HG02623 (cell line): ENCODE measurements around the gene SSU72.
"Not testable (repeated sequence)": the region's sequence is repeated elsewhere in the genome, so short reads cannot be mapped to it uniquely, and the experiment has no call there.

Source experiments
- ATAC-seq: cut with Tn5 transposase; IDR thresholded peaks from one replicate; pipeline ENCODE4 v1.9.1; 2021; ENCODE audit warnings: moderate library complexity; ENCODE audit not compliant: unreplicated experiment

The SSU72 gene

DNA sequence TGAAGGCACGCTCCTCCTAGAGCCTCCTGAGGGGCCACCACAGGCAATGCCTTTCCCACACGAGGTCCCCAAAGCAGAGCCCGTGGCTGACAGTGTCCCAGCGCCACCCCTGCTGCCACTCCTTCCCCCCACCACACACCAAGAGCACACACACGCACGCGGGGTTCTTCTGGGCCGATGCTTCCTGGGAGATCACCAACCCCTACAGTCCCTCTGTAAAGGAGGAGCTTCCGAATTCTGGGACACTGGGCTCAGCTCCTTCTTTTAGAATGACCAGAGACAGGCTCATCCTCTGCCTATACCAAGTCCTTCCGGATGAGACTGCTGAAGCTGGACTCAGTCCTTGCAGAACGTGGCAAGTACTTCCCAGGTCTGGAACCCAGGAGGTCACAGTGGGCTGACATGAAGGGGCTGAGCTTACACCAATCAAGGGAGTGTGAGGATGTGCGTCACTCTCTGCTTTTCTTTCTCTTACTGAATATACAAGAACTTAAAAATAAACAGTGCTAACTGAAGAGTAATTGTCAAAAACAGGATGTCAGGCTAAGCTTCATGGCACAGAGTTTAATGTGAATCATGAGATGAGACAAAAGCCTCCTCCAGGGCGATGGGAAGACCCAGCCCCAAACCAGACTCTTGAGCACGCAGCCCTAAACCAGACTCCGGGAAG is 12.7 kb downstream of the SSU72 start:
- no peak for ATAC-seq

DNA sequence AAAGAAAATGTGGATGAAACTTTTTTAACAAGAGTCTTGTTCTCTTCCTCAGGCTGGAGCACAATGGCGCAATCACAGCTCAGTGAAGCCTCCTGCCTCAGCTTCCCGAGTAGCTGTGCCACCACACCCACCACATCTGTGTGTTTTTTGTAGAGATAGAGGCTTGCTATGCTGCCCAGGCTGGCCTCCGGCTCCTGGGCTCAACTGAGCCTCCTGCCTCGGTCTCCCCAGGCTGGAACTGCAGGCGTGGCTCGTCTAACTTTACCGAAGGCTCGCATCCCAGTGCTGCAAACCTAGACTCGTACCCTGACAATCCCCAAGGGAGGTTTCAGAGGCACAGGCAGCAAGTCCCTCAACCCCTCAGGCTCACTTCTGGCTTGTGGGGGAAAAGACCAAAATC is 14.5 kb downstream of the SSU72 start:
- ATAC-seq, result no peak

DNA sequence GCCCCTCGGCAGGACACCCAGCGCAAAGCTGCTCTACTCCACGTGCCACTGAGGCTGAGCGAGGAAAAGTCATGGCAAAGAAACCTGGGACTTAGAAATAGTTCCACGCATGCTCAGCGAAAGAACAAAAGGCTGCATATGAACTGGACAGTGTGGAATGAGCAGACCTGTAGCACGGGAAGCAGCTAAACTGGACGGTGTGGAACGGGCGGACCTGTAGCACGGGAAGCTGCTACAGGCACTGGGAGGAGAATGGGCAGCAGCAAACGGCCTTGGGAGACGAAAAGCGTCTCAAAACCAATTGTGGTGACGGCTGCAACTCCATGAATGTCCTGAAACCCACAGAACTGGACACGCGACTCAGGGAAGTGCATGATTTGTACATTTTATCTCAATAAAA is 15.6 kb downstream of the SSU72 start:
- no peak for ATAC-seq

DNA sequence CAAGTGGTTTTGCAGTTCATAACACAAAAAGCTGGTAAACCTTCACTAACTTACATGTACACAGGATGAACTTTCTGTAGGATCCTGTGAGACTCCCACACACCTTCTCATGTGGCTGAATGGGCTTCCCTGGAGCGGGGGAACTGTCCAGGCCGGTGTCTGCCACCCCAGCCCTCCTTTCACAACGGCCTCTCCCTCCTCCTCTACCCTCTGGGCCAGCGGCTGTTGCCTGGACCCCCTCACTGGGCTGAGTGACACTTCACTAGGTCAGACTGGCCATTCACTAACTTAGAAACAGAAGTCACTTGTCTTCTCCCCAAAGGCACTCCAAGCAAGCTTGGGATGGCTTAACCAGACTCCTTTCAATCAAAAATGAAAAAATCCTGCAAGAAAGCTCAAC is 16.1 kb downstream of the SSU72 start:
- ATAC-seq, result no peak

DNA sequence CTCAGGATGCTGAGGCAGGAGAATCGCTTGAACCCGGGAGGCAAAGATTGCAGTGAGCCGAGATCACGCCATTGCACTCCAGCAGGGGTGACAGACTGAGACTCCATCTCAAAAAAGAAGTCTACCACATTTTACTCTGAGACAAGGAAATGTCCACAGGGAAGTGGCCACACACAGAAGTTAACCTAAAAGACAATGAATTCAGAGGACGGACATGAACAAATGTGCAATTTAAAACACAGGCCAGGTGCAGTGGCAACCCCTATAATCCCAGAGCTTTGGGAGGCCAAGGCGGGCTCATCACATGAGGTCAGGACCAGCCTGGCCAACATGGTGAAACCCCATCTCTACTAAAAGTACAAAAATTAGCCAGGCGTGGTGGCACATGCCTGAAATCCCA is 17.0 kb downstream of the SSU72 start:
- not testable (repeated sequence) for ATAC-seq

DNA sequence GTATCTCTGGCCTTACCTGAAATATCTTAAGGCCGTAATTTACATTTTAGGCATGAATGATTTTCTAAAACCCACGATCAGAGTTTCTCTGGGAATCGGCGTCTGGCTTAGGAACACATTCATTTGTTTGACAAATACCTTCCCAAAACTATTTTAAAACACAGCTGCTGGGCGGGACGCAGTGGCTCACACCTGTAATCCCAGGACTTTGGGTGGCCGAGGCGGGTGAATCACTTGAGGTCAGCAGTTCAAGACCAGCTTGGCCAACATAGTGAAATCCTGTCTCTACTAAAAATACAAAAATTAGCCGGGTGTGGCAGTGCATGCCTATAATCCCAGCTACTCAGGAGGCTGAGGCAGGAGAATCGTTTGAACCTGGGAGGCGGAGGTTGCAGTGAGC is 17.7 kb downstream of the SSU72 start:
- not testable (repeated sequence) for ATAC-seq

DNA sequence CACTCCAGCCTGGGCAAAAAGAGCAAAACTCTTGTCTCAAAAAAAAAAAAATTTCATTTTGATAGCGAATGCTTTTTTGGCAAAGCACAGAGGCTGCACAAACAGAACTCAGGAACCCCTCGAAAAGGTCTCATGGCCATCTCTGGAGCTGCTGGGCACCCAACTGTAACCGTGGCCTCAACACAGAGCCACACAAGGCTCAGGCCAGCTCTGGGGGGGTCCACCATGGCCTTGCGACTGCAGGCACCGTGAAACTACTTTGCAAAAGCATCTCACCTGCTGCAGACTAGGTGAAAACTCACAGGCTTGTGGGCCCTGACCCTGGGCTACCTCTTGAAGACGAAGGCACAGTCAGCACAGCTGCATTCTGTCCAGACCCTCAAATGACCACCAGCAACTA is 18.2 kb downstream of the SSU72 start:
- ATAC-seq, result no peak

DNA sequence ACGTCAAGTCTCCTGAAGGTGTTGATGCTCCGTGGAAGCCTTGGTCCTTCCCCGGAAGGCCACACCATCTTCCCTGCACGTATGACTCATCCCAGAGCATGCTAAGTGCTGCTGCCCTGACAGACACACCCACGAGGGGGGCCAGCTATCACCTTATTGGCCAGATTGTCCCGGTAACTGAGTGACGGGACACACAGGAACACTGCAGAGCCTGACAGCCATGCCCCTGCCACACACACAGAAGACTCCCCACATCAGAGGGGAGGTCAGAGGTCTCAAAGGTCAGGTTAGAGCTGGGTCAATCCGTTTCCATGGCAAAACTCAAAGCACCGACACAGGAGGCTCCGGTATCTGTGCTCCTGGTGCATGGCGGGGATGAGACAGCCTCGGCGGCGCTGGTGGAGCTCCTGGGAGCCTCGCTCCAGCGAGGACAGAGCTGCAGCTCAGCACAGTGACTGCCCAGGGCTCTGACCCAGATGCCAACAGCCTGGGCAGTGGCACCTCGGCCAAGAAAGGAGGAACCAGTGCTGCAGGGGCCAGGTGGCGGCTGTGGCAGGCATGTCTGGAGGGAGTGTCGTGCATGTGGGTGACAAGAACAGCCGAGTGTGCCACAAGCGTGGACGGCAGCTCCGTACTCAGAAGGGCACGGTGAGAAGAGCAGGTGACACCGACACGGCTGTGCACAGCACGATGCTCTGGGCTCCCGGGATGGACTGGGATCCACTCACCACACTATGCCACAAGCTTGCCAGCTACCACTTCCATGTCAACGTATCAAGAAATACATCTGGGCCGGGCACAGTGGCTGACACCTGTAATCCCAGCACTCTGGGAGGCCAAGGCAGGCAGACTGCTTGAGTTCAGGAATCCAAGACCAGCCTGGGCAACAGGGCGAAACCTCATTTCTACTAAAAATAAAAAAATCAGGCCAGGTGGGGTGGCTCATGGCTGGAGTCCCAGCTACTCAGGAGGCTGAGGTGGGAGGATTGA is 19.4 kb downstream of the SSU72 start:
- ATAC-seq, result no peak

DNA sequence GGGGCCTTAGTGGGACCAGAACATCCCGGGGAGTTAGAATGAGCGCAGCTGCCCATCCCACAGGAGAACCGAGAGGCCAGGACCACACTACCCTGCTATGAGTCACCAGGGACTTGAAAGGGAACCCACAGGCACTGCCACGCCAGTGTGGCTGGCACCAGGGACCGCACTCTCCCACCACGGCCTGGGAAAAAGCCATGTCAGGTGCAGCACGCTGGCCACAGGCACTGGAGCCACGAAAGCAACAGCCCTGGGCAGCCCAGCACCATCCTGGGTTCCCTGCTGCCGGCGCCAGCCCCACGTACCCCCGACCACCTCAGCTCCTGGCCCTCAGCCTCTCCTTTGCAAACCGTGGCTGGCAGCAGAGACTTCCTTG is 20.1 kb downstream of the SSU72 start:
- no peak for ATAC-seq

DNA sequence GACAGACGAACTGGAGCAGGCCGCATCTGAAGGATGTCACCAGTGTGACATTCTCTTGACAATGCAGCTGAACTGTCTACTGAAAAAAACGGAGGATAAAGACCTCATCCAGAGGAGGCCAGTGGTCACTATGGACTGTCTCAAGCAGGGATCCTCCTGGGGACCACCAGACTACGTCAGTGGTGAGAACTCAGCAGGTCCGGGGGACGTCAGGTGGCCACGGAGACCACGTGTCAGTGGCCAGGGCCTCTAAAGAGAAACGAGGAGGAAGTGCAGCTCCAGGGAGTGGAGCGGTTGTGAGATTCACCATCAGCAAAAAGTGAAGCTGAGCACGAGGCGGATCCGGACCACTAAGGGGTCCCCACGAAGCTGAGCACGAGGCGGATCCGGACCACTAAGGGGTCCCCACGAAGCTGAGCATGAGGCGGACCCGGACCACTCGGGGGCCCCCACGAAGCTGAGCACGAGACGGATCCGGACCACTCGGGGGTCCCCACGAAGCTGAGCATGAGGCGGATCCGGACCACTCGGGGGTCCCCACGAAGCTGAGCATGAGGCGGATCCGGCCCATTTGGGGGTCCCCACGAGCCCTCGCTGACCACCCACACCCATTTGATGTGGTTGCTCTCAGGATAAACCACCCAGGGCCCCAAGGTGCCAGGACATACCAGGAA is 20.7 kb downstream of the SSU72 start:
- ATAC-seq, result no peak

DNA sequence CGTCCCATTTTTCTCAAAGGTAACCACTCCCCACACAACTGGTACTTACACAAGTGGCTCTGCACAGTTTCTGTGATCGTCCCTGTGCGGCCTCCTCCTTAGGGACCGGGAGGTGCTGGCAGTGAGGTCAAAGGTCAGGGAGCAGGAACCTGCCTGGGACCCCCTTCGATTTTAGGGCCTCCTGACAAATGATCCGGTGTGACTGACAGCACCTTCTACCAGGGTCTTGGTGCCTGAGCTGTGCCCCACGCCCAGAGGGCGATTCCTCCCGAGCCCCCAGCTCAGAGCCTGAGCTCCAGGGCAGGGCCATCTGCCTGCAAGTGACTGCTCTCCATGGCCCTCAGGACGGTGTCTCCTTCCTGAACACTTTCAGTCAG is 22.4 kb downstream of the SSU72 start:
- ATAC-seq, result no peak

DNA sequence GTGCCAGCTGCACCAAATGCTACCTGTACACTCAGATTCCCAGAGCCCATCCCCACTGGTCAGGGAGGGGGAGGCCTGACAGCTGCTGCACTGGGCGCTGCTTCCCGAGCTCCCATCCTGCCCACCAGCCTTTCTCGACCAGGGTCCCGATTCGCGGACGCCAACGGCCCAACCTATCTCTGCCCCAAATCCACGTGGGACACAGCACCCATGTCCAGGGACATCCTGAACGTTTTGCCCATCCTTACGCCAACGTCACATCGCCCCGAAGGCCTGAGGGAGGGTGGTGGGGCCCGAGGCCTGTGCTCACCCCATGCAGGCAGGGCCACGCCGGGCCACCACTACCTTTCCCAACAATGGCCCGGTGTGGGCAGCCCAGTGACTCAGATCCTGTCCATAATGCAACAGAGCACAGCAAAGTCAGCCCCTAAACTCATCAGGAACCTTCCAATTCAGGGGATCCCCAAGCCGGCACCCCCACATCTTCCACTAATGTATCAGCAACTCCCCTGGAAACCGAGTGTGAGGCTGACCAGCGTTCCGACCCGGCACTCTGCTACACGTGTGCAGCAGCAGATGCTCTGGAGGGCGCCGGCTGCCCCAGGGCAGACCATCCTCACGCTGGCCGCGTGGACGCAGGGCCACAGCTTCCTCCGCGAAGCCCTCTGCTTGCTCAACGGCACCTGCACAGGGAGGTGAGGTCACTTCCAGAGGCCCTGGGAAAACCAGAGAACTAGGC is 23.0 kb downstream of the SSU72 start:
- no peak for ATAC-seq

DNA sequence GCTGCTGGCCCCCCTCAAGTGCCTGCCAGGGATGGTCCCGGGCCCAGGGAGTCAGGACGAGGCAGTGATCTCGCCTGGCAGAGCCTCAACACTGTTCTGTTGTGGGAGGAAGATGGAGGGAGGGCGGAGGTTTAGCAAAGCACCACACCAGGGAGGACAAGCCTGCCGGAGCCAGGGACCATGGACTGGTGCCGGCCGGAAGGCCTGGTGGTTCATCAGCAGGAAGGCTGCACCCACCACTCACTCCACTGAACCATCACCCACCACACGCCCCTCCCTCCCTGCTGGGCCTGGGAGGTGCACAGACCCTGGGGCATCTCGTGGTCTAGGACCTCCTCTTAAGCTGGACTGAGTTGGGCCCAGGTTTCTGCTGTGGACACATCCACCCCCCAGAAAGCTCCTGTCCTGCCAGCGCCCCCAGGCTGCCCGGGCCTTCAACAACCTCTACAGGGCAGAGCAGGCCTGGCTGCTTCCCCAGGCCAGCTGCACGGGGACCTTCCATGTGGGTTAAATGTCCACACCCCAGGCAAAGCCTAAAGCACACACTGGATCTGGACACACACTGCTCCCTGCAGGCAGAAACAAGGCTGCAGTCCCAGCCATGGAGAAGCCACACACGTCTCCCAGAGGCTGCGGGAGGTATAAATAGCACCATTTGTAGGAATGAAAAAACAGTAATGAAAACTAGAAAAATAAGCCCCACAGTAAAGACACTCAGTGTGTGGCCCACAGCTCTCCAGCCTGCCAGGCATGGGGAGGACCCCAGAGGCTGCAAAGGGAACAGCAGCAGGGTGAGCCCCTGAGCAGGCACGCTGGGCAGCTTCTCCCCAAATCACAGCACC is 23.9 kb downstream of the SSU72 start:
- no peak for ATAC-seq

DNA sequence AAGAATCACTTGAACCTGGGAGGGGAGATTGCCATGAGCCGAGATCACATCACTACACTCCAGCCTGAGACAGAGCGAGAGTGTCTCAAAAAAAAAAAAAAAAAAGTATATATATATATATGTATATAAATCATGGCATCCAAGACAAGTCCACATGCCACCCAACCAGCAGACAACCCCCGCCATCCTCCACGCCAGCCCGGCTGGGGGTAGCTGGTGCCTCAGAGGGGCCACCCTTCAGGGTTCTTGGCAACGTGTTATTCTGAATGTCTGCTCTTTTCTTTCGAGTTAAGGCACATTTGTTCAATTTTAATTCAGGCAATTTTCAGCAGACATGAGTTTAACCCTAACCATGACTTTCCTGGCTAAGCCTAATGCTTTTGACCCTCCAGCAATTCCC is 24.6 kb downstream of the SSU72 start:
- ATAC-seq, result no peak

DNA sequence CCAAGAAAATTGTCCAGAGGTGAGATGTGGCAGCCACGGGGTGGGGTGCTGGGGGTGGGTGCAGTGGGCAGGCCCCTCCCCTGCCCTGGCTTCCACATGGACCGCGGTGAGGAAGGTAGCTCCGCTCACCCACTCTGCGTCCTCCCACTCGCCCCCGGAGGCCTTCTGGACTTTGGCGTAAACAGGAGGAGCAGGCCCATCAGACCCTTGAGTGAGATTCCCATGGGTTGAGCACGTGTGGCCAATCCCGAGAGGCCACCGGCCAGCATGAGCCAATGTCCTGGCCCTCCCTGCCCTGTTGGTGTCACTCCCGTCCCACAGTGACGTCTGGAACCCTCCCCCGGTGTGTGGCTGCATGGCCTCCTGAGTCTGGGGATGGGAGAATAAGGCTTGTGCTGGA is 26.1 kb downstream of the SSU72 start:
- no peak for ATAC-seq

DNA sequence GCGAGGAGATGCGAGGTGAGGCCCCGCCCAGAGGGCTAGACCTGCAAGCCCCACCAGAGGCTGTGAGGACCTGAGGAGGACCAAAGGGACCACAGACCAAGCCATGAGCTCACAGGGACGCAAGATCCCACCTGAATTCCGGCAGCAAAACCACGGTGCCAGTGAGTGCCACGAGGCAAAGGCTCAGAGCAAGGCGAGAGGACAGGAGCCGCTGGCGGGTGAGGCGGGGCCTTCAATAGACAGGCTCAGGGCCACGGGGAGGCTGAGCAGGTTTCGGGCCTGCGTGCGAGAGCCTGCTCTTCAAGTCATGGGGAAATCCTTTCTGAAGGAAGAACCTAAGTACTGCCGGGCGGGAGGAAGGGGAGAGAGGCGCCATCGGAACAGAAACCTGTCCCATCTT is 27.2 kb downstream of the SSU72 start:
- no peak for ATAC-seq

DNA sequence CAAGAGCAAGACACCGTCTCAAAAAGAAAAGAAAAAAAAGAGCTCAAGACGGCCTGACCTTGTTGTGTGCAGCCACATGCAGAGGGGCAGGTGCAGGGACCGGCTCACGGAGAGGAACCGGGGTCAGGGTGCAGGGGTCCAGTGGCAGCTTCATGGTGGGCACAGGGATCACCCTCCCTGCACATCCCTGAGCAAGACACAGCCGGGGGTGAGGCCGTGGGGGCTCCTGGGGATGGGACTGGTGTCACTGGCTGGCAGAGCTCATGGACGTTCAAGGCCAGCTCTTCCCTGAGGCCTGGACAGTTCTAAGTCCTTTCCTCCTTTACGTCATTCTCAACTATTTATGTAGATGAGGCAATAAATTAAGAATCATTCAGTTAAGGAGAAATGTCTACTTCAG is 27.7 kb downstream of the SSU72 start:
- no peak for ATAC-seq

DNA sequence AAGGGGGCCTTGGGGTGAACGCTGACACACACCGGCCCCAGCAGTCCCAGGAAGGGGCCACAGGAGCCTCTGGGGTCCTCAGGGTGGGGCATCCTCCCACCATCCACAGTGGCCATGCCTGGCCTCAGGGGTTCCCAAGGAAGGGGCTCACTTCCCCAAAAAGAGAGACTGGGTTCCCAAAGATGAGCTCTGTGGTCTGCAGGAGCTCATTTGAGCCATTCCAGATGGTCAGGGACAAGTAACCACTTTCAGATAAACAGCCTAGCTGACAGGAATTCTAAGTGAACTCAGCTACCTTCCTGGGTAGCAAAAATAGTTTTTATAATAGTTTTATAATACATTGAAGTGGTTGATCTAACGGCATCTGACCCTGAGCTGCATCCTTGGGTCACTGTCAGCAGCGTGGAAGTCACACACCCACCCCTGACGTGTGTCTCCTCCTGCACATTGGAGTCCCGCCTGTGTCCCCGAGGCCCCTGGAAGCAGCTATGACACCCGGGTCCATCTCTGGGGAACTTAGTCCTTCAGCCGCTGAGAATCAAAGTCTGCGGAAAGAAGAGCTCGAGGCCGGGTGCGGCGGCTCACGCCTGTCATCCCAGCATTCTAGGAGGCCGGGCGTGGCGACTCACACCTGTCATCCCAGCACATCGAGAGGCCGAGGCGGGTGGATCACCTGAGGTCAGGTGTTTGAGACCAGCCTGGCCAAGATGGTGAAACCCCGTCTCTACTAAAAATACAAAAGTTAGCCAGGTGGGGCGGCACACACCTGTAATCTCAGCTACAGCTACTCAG is 28.5 kb downstream of the SSU72 start:
- ATAC-seq, result no peak

DNA sequence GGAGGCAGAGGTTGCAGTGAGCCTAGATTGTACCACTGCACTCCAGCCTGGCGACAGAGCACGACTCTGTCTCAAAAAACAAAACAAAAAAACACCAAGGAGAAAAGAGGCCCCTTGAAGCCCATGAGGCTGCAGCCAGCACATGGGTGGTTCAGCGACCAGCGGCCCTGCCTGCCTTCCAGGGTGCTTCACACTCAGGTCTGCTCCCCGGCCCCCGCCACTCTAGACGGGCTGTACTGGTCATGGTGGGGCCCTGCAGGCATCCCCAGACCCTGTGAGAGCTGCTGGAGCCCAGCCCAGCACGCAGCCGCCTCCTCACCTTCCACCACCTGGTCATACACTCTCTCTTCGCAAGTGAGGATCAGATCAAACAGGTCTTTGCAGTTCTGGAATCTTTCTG is 30.1 kb downstream of the SSU72 start:
- ATAC-seq, result no peak

DNA sequence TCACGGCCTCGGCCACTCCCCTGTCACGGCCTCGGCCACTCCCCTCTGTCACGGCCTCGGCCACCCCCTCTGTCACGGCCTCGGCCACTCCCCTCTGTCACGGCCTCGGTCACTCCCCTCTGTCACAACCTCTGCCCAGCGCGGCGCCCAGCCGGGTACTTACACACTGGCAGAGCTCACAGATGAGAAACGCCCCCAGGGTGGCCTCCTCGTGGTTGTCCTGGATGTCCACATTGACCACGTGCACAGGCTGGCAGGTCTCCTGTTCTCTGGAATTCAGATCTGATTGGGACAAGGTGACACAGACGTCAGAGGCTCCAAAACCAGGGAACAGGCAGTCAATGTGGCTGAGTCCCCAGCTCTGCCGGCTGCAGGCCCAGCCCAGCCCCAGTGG is 31.0 kb downstream of the SSU72 start:
- no peak for ATAC-seq
